Natural killer cell (primary cell): Measurements from ENCODE around the gene HSD17B4. TPM values are rescaled to one million over a fixed set of nuclear protein-coding genes. Genes with fewer than 3 reads are reported as not detected.
"Not testable (repeated sequence)": the region's sequence is repeated elsewhere in the genome, so short reads cannot be mapped to it uniquely, and the experiment has no call there.

Experiments
- ATAC-seq, 3 donors: fragments of 150-1000 bp in 2 of 3; fragments of 200-7000 bp in 1 of 3; cut with Tn5 transposase; 1 replicate in 1 of 3; 2 replicates in 2 of 3; pipeline ENCODE4 v1.10.0; 2021; ENCODE audit warnings: mild to moderate bottlenecking in 2 of 3, moderate library complexity in 2 of 3
- DNase-seq, 2 donors: peaks; one replicate each; pipeline versions ENCODE4 v3.0.0 to v3.0.0-alpha.2; 2013 to 2021; ENCODE audit warnings: mixed read lengths in 1 of 2
- H3K27ac ChIP-seq: one replicate; pipeline ENCODE4 v1.5.1; 2013; ENCODE audit warnings: mild to moderate bottlenecking, low read length
- H3K27me3 ChIP-seq: one replicate; pipeline ENCODE4 v1.6.1; 2013; ENCODE audit warnings: low read length; ENCODE audit not compliant: control insufficient read depth, insufficient read depth
- H3K36me3 ChIP-seq: one replicate; pipeline ENCODE4 v1.6.1; 2013; ENCODE audit warnings: low read length; ENCODE audit not compliant: control insufficient read depth, insufficient read depth
- H3K4me1 ChIP-seq: one replicate; pipeline ENCODE4 v1.6.1; 2013; ENCODE audit warnings: low read length; ENCODE audit not compliant: control insufficient read depth, insufficient read depth
- H3K4me3 ChIP-seq: one replicate; pipeline ENCODE4 v1.5.1; 2013; ENCODE audit warnings: low read length
- H3K9me3 ChIP-seq: one replicate; pipeline ENCODE4 v1.6.1; 2013; ENCODE audit warnings: low read length; ENCODE audit not compliant: control insufficient read depth, insufficient read depth
- H3K27ac Mint-ChIP-seq, 2 donors: one replicate each; pipeline ENCODE4 v1.8.0; 2022; ENCODE audit warnings: mild to moderate bottlenecking in 2 of 2, mixed read lengths in 2 of 2, moderate library complexity in 1 of 2
- H3K27me3 Mint-ChIP-seq, 2 donors: one replicate each; pipeline ENCODE4 v1.8.0; 2022; ENCODE audit warnings: low read depth in 2 of 2, mixed read lengths in 2 of 2
- H3K36me3 Mint-ChIP-seq: one replicate; pipeline ENCODE4 v1.8.0; 2022; ENCODE audit warnings: mixed read lengths
- H3K4me1 Mint-ChIP-seq, 2 donors: one replicate each; pipeline ENCODE4 v1.8.0; 2022; ENCODE audit warnings: mixed read lengths in 2 of 2
- H3K4me3 Mint-ChIP-seq: one replicate; pipeline ENCODE4 v1.8.0; 2022; ENCODE audit warnings: mild to moderate bottlenecking, moderate library complexity, mixed read lengths
- H3K9me3 Mint-ChIP-seq, 2 donors: one replicate each; pipeline ENCODE4 v1.8.0; 2022; ENCODE audit warnings: mixed read lengths in 2 of 2
- whole genome bisulfite sequencing: methylation state at CpG from one replicate; pipeline ENCODE4 v1.1.7; 2013; ENCODE audit warnings: missing lambda C conversion rate; ENCODE audit not compliant: insufficient coverage; 5-methylcytosine and 5-hydroxymethylcytosine counted together
- intact Hi-C: fragments of 100-400 bp; cut with micrococcal nuclease; formaldehyde crosslinking; loops from one replicate; pipeline ENCODE4 v1.14.2; 2022
- total RNA-seq, 4 donors: library from RNA; stranded (reverse); fragments of 120-200 nt in 1 of 4; gene quantifications; one replicate each; pipeline versions ENCODE4 v1.2.3 to v1.2.4, GENCODE V29; 2013 to 2022
- TF ChIP-seq, protein P1 (sequence below): fragments of 200-600 bp; IDR thresholded peaks from one replicate; pipeline ENCODE4 v1.8.0; 2022; ENCODE audit warnings: antibody characterized with exemption

The HSD17B4 gene
- total RNA-seq, 3 donors from 2014 or later (not counting 1 experiment from before 2014, with no cell fraction given), result 38.2 to 76.9 (median 51.9) TPM

DNA sequence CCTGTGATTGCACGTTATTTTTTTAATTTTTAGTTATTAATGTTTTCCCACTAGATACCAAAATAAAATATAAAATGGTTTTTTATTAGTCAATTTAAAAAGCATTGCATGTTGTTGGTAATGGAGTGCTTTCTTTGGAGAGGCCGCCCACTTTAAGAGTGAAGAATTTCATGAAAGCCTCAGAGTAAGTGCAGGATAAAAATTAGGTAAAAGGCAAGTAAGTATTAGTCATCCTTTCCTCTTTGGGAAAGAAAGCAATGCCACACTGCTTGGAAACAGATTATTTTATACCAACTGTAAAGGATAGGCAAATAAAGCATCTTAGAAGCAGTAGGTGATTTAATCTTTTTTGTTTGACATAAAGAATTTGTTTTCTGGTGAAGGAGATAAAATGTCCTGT, 62.9 kb downstream of the HSD17B4 start:
- DNase-seq (no peak), ATAC-seq (no peak)
- peaks cover 0 to 5% of the 10 kb centered on the region in 2 donors for H3K9me3 Mint-ChIP-seq
- H3K9me3 ChIP-seq, result no peaks in the 10 kb centered on the region
- 90% methylated on average over 1 of the region's 2 CpGs for WGBS
- H3K36me3 ChIP-seq, result peaks cover 24% of the 10 kb centered on the region
- H3K4me1 ChIP-seq, result no peaks in the 10 kb centered on the region
- TF ChIP-seq, protein P1, sequence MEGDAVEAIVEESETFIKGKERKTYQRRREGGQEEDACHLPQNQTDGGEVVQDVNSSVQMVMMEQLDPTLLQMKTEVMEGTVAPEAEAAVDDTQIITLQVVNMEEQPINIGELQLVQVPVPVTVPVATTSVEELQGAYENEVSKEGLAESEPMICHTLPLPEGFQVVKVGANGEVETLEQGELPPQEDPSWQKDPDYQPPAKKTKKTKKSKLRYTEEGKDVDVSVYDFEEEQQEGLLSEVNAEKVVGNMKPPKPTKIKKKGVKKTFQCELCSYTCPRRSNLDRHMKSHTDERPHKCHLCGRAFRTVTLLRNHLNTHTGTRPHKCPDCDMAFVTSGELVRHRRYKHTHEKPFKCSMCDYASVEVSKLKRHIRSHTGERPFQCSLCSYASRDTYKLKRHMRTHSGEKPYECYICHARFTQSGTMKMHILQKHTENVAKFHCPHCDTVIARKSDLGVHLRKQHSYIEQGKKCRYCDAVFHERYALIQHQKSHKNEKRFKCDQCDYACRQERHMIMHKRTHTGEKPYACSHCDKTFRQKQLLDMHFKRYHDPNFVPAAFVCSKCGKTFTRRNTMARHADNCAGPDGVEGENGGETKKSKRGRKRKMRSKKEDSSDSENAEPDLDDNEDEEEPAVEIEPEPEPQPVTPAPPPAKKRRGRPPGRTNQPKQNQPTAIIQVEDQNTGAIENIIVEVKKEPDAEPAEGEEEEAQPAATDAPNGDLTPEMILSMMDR, result no peak
- H3K4me3 Mint-ChIP-seq, result no peak overlapping the region
- no peaks in the 10 kb centered on the region for H3K4me1 Mint-ChIP-seq
- intact Hi-C loops, result no loop called here
- H3K27me3 ChIP-seq, result no peaks in the 10 kb centered on the region
- H3K27me3 Mint-ChIP-seq, result no peaks in the 10 kb centered on the region
- H3K4me3 ChIP-seq, result no peak overlapping the region
- H3K27ac Mint-ChIP-seq, result no peak overlapping the region
- peaks cover 32% of the 10 kb centered on the region for H3K36me3 Mint-ChIP-seq
- no peak overlapping the region for H3K27ac ChIP-seq

DNA sequence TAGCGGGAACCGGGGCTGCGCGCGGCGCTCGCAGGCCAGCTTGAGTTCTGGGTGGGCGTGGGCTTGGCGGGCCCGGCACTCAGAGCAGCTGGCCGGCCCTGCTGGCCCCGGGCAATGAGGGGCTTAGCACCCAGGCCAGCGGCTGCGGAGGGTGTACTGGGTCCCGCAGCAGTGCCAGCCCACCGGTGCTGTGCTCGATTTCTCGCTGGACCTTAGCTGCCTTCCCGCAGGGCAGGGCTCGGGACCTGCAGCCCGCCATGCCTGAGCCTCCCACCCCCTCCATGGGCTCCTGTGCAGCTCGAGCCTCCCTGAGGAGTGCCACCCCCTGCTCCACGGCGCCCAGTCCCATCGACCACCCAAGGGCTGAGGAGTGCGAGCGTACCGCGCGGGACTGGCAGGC, 64.8 kb downstream of the HSD17B4 start:
- intact Hi-C loops, H3K4me3 Mint-ChIP-seq, H3K27ac Mint-ChIP-seq, ATAC-seq, H3K27me3 Mint-ChIP-seq, H3K27ac ChIP-seq, H3K9me3 ChIP-seq, H3K4me1 Mint-ChIP-seq, H3K27me3 ChIP-seq, DNase-seq, H3K4me1 ChIP-seq, H3K9me3 Mint-ChIP-seq, H3K4me3 ChIP-seq: not testable (repeated sequence)
- H3K36me3 ChIP-seq, result peaks cover 14% of the 10 kb centered on the region
- 93% methylated on average over 30 of the region's 30 CpGs for WGBS
- peaks cover 16% of the 10 kb centered on the region for H3K36me3 Mint-ChIP-seq

DNA sequence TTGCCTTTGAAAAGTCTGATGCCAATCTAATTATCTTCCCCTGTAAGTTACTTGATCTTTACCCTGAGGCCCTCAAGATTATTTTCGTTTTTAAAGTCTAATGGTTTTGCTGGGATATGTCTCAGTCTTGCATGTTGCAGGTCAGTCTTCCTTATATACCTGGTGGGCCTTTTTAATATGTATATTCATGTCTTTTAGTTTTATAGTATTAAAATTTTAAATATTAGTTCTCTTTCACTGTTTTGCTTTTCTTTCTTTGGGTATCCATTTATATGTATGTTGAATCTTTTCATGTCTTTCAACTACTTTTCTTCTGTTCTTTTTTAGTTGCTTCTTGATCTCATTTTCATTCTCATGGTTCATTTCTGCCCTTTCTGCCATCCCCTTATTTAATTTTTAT, 68.9 kb downstream of the HSD17B4 start:
- H3K36me3 ChIP-seq, result peaks cover 9% of the 10 kb centered on the region
- Mint-ChIP-seq H3K4me1 (no peaks in the 10 kb centered on the region), H3K9me3 (no peaks in the 10 kb centered on the region), H3K27ac (no peak overlapping the region), H3K36me3 (peaks cover 7% of the 10 kb centered on the region), H3K4me3 (no peak overlapping the region), H3K27me3 (no peaks in the 10 kb centered on the region)
- no CpG with 5 or more reads among the region's 1 CpG for WGBS
- ATAC-seq, result no peak
- H3K4me3 ChIP-seq, result no peak overlapping the region
- intact Hi-C loops, result no loop called here
- no peaks in the 10 kb centered on the region for H3K9me3 ChIP-seq
- no peak for DNase-seq
- no peaks in the 10 kb centered on the region for H3K4me1 ChIP-seq
- TF ChIP-seq, protein P1, result no peak
- no peak overlapping the region for H3K27ac ChIP-seq
- no peaks in the 10 kb centered on the region for H3K27me3 ChIP-seq

DNA sequence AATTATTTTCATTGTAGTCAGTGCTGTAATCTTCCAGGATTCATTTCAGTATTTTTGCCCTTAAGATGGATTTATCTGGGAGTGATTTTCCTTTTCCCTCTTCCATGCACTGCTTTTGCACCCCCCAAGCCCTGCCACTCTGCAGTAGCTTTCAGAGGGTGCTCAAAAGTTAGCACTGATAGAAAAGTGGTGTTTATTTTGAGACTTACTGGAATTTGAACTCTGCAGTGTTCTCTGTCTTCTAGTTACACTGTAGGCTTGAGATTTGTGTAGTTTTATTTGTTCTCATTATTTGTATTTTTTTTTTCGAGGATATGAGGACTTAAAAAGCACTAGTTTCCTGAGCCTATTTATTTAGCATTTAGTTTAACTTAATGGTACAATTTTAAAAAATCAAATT, 70.5 kb downstream of the HSD17B4 start:
- Mint-ChIP-seq H3K4me1 (no peaks in the 10 kb centered on the region), H3K27me3 (no peaks in the 10 kb centered on the region), H3K9me3 (no peaks in the 10 kb centered on the region), H3K4me3 (no peak overlapping the region), H3K27ac (no peak overlapping the region), H3K36me3 (no peaks in the 10 kb centered on the region)
- no CpG with 5 or more reads among the region's 1 CpG for WGBS
- TF ChIP-seq, protein P1, result no peak
- H3K9me3 ChIP-seq, result no peaks in the 10 kb centered on the region
- no peak overlapping the region for H3K27ac ChIP-seq
- DNase-seq (no peak), ATAC-seq (no peak)
- no peaks in the 10 kb centered on the region for H3K4me1 ChIP-seq
- intact Hi-C loops, result no loop called here
- H3K27me3 ChIP-seq, result no peaks in the 10 kb centered on the region
- H3K4me3 ChIP-seq, result no peak overlapping the region
- peaks cover 11% of the 10 kb centered on the region for H3K36me3 ChIP-seq
